Esophagus squamous epithelium (tissue), 4 donors: ENCODE results near the gene OR2V2.

Source experiments
- POLR2A ChIP-seq, 4 donors: fragments of 450-650 bp; IDR thresholded peaks; one replicate each; pipeline ENCODE4 v1.6.1; 2017; ENCODE audit warnings: antibody characterized with exemption in 4 of 4, mild to moderate bottlenecking in 4 of 4, moderate library complexity in 3 of 4
- TF ChIP-seq, protein P1 (sequence below), 6 experiments: fragments of 450-650 bp in 4 of 6; fragments of 200-600 bp in 2 of 6; sonication (generic) in 2 of 6; IDR thresholded peaks; one replicate each; pipeline ENCODE4 v1.5.1; 2016 to 2019; ENCODE audit warnings: antibody characterized with exemption in 6 of 6, mild to moderate bottlenecking in 4 of 6, moderate library complexity in 4 of 6

DNA sequence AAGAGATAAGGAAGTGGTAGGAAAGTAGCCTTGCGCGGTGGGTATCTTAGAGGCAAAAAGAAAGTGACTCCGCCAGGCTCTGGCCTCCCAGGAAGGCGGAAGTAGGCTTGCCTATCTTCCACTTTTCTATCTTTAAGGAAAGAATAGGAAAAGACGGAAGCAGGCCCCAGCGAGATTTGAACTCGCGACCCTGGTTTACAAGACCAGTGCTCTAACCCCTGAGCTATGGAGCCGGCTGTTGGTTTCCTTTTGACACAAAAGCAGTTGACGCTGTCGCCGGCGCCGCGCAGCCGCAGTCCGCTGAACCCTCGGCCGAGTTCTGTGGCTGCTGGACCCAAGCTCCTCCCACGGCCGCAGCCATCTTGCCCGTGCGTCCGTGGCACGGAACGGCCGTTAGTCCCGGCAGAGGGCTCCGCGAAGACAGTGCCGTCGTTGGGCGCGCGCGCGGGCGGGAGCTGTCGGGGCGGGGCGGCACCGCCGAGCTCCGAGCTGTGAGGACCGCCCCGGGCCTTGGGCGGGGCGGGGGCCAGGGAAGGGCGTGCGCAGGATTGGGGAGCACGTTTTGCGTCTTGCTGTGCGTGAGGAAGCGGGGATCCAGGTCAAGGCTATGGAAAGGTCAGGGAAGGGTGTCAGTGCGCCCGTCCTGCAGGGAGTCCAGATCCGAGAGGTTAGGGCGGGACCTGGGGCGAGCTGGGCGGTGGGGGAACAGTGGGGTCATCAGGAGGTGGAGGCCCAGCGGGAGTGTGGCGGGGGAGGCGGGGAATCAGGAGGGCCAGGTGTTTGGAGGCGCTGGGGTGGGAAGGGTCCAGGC is 44.3 kb downstream of the OR2V2 start:
- TF ChIP-seq, protein P1, sequence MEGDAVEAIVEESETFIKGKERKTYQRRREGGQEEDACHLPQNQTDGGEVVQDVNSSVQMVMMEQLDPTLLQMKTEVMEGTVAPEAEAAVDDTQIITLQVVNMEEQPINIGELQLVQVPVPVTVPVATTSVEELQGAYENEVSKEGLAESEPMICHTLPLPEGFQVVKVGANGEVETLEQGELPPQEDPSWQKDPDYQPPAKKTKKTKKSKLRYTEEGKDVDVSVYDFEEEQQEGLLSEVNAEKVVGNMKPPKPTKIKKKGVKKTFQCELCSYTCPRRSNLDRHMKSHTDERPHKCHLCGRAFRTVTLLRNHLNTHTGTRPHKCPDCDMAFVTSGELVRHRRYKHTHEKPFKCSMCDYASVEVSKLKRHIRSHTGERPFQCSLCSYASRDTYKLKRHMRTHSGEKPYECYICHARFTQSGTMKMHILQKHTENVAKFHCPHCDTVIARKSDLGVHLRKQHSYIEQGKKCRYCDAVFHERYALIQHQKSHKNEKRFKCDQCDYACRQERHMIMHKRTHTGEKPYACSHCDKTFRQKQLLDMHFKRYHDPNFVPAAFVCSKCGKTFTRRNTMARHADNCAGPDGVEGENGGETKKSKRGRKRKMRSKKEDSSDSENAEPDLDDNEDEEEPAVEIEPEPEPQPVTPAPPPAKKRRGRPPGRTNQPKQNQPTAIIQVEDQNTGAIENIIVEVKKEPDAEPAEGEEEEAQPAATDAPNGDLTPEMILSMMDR (IDR thresholded peaks at IDR 0.05), result no peak
- TF ChIP-seq POLR2A (IDR thresholded peaks at IDR 0.05), result peak in 1 of 4 donors; percentile 68
